Gastrocnemius medialis (tissue), 4 donors: ENCODE results near the gene BRDT.

Source experiments
- POLR2A ChIP-seq, 2 donors: fragments of 450-650 bp; IDR thresholded peaks; one replicate each; pipeline ENCODE4 v1.6.1; 2017; ENCODE audit warnings: antibody characterized with exemption in 2 of 2, mild to moderate bottlenecking in 2 of 2, moderate library complexity in 2 of 2
- TF ChIP-seq, protein P1 (sequence below), 5 experiments: fragments of 450-650 bp in 3 of 5; fragments of 200-600 bp in 2 of 5; sonication (generic) in 2 of 5; IDR thresholded peaks in 4 of 5; conservative IDR thresholded peaks in 1 of 5; 1 replicate in 4 of 5; 2 replicates in 1 of 5; pipeline ENCODE4 v1.5.1; 2016 to 2019; ENCODE audit warnings: antibody characterized with exemption in 5 of 5, mild to moderate bottlenecking in 3 of 5, moderate library complexity in 3 of 5

DNA sequence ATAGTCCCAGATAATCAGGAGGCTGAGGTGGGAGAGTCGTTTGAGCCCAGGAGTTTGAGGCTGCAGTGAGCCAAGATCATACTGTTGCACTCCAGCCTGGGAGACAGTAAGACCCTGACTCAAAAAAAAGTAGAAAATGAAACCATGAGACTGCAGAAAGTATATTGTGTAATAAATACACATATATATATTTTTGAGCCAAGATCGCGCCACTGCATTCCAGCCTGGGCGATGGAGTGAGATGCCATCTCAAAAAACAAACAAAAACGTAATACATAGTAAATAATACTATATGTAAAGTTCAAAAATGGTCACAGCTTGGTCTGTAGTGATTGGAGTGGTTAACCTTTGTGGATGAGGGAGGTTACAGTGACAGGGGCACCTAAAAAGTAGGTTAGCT, 9.7 kb downstream of the BRDT start:
- TF ChIP-seq, protein P1, sequence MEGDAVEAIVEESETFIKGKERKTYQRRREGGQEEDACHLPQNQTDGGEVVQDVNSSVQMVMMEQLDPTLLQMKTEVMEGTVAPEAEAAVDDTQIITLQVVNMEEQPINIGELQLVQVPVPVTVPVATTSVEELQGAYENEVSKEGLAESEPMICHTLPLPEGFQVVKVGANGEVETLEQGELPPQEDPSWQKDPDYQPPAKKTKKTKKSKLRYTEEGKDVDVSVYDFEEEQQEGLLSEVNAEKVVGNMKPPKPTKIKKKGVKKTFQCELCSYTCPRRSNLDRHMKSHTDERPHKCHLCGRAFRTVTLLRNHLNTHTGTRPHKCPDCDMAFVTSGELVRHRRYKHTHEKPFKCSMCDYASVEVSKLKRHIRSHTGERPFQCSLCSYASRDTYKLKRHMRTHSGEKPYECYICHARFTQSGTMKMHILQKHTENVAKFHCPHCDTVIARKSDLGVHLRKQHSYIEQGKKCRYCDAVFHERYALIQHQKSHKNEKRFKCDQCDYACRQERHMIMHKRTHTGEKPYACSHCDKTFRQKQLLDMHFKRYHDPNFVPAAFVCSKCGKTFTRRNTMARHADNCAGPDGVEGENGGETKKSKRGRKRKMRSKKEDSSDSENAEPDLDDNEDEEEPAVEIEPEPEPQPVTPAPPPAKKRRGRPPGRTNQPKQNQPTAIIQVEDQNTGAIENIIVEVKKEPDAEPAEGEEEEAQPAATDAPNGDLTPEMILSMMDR (IDR thresholded peaks at IDR 0.05 in 4 of 5, conservative IDR thresholded peaks at IDR 0.05 in 1 of 5), result no peak
- no peak for TF ChIP-seq POLR2A (IDR thresholded peaks at IDR 0.05)
